ENCODE measurements around the gene DPYD.

Gene DPYD

GRCh38 chr1:97764991-97765390 is 155.8 kb downstream of the DPYD start:
- TF ChIP-seq GATA1 (IDR thresholded peaks at IDR 0.05; ENCODE audit: low read depth, low read length): no peak
- no peak for TF ChIP-seq POLR2A (IDR thresholded peaks at IDR 0.05; ENCODE audit: low read length)
- no peak for DNase-seq

DNA sequence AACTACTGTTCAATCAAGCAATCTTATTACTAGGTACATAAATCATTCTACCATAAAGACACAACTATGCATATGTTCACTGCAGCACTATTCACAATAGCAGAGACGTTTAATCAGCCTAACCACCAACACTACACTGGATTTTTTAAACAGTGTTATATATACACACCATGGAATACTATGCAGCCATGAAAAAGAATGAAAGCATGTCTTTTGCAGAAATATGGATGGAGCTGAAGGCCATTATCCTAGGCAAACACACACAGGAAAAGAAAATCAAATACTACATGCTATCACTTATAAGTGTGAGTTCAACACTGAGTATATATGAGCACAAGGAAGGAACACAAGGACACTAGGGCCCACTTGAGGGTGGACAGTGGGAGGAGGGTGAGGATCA is 159.2 kb downstream of the DPYD start:
- DNase-seq: no peak
- TF ChIP-seq POLR2A (IDR thresholded peaks at IDR 0.05; ENCODE audit: low read length) (no peak), GATA1 (IDR thresholded peaks at IDR 0.05; ENCODE audit: low read depth, low read length) (no peak)

- DNase-seq: no peak
- TF ChIP-seq GATA1 (IDR thresholded peaks at IDR 0.05; ENCODE audit: low read depth, low read length) (no peak), POLR2A (IDR thresholded peaks at IDR 0.05; ENCODE audit: low read length) (no peak)
Measured at GRCh38 chr1:97759078-97759477, 161.8 kb downstream of the DPYD start.

GRCh38 chr1:97758541-97759057 is 162.2 kb downstream of the DPYD start:
- DNase-seq: no peak
- TF ChIP-seq GATA1 (IDR thresholded peaks at IDR 0.05; ENCODE audit: low read depth, low read length) (no peak), POLR2A (IDR thresholded peaks at IDR 0.05; ENCODE audit: low read length) (no peak)

DNA sequence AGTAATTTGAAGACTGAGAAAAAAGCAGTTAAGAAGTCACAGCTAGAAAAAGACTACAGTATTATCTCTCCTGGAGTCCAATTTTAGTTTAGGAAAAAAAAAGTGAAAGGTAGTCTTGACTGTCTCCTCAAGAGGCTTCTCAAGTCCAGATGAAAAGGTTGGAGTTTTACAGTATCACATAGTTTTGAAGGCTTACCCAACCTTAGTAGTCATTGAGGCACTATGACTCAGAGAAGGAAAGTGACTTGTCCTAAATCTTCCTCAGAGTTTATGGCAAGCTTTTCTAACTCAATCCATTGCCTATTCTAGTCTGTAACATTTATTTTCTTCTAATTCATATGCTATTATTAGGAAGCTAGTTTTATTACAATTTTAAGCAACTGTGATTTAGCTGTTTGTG is 174.9 kb downstream of the DPYD start:
- TF ChIP-seq POLR2A (IDR thresholded peaks at IDR 0.05; ENCODE audit: low read length) (no peak), GATA1 (IDR thresholded peaks at IDR 0.05; ENCODE audit: low read depth, low read length) (no peak)
- no peak for DNase-seq

GRCh38 chr1:97744977-97745376 is 175.9 kb downstream of the DPYD start:
- no peak for DNase-seq
- TF ChIP-seq POLR2A (IDR thresholded peaks at IDR 0.05; ENCODE audit: low read length) (no peak), GATA1 (IDR thresholded peaks at IDR 0.05; ENCODE audit: low read depth, low read length) (no peak)

DNA sequence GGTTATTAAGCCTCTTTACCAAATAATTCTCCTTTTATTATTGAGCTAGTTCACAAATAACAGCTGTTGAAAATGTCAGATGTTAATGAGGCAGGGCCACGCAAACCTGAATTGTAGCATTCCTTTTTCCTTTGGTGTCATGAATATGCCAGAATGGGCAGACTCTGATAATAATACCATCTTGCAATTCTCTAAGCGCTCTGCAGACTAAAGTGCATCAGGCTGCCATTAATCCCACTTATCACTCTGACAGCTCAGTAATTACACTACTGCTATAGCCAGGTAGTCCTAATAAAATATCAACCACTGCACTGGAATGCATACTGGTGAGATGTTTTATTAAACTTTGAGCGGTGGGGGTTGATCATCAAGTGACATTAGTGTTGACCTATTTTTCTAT is 177.7 kb downstream of the DPYD start:
- no peak for TF ChIP-seq POLR2A (IDR thresholded peaks at IDR 0.05; ENCODE audit: low read length)
- TF ChIP-seq GATA1 (IDR thresholded peaks at IDR 0.05; ENCODE audit: low read depth, low read length): no peak
- no peak for DNase-seq

GRCh38 chr1:97740891-97741290 is 179.9 kb downstream of the DPYD start:
- TF ChIP-seq GATA1 (IDR thresholded peaks at IDR 0.05; ENCODE audit: low read depth, low read length) (no peak), POLR2A (IDR thresholded peaks at IDR 0.05; ENCODE audit: low read length) (no peak)
- DNase-seq: no peak

DNA sequence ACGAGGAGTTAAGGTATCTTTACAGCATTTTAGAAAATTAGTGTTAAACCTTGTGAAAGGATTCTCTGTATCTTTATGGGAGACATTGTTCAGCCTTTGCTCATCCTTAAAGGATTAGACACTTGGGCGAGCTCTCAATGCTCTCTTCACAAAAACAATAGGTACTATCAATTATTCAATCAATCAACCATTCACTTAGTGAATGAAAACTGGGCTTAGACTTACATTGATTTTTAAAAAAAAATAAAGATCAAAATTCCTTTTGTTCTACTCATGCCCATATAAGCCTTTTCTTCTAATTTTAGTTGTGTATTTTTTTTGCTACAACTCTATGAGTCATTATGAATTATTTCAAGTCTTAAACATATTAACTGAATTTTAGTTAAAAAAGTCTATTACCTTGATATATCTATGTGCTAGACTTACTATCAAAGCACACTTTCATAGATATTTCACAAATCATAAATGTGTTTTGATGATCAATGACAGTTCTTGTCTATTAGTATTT is 181.2 kb downstream of the DPYD start:
- TF ChIP-seq POLR2A (IDR thresholded peaks at IDR 0.05; ENCODE audit: low read length): no peak
- no peak for TF ChIP-seq GATA1 (IDR thresholded peaks at IDR 0.05; ENCODE audit: low read depth, low read length)
- DNase-seq: no peak

DNA sequence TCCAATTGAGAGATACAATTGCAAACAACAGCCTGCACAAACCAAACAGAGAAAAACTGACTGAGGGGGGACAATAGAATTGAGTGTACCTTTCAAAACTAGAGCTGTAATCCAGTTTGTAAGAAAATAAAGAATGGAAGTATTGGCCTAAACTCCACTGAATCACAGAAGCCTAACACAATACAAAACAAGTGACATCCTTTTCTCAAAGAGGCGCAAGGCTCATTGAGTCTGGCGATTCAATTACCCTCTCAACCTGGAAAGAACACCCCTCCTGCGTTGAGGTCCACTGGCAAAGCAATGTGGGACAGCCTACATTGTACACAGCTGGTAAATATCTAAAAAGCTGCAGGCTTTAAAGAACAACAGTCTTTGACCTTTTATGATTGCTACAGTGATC is 182.6 kb downstream of the DPYD start:
- DNase-seq: no peak
- TF ChIP-seq GATA1 (IDR thresholded peaks at IDR 0.05; ENCODE audit: low read depth, low read length) (no peak), POLR2A (IDR thresholded peaks at IDR 0.05; ENCODE audit: low read length) (no peak)

DNA sequence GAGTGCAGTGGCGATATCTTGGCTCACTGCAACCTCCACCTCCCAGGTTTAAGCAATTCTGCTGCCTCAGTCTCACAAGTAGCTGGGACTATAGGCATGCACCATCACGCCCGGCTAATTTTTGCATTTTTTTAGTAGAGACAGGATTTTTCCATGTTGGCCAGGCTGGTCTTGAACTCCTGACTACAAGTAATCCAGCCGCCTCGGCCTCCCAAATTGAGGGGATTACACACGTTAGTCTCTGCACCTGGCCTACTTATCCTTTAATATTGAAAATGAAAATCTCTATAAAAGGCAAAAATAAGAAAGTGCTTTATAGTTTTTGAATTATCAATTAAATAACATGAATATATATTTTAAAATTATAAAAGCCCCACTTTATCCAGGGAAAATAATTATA is 190.6 kb downstream of the DPYD start:
- no peak for TF ChIP-seq POLR2A (IDR thresholded peaks at IDR 0.05; ENCODE audit: low read length)
- TF ChIP-seq GATA1 (IDR thresholded peaks at IDR 0.05; ENCODE audit: low read depth, low read length): no peak
- DNase-seq: no peak

GRCh38 chr1:97728436-97728835 is 192.4 kb downstream of the DPYD start:
- DNase-seq: no peak

DNA sequence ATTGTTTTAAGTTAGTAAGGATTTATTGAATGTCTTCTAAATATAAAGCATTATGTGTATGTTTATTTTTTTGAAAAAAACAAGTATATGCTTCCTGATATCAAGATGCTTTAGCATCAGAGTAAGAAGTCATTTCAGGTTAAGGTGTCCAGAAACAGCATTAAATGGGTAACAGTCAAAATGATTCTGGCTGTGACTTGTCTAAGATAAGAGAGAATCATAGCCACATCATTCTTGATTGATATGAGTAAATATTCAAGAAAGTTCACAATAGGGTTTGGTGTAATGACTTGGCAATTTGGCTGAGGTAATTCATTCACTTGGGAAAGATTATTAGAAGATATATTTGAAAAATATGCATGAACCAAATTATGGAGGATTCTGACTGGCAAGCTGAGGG is 193.8 kb downstream of the DPYD start:
- TF ChIP-seq POLR2A (IDR thresholded peaks at IDR 0.05; ENCODE audit: low read length) (no peak), GATA1 (IDR thresholded peaks at IDR 0.05; ENCODE audit: low read depth, low read length) (no peak)
- DNase-seq: no peak

More at GRCh38 chr1:97728436-97728835, 192.4 kb downstream of the DPYD start:
- no peak for TF ChIP-seq GATA1 (IDR thresholded peaks at IDR 0.05; ENCODE audit: low read depth, low read length)
- TF ChIP-seq POLR2A (IDR thresholded peaks at IDR 0.05; ENCODE audit: low read length): no peak

- TF ChIP-seq GATA1 (IDR thresholded peaks at IDR 0.05; ENCODE audit: low read depth, low read length): no peak
- TF ChIP-seq POLR2A (IDR thresholded peaks at IDR 0.05; ENCODE audit: low read length): no peak
- no peak for DNase-seq
Measured at GRCh38 chr1:97726386-97726785, 194.4 kb downstream of the DPYD start.

DNA sequence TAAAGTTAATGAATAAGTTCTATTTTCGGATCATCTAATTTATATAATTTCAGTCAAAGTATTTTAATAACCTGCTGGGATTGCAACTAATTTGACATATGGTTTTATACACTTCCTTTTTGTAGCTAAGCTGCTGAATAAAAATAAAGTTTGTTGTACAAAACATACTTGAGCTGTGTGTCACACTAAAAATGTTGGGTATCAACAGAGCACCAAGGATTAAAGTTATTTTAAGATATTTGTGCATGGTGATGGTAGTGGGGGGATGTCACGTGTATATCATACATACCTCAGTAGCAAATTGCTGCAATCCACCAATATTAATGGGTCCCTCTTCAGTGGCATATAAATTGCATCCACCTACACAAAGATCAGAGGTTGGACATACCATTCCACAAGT is 199.6 kb downstream of the DPYD start:
- TF ChIP-seq GATA1 (IDR thresholded peaks at IDR 0.05; ENCODE audit: low read depth, low read length): no peak
- TF ChIP-seq POLR2A (IDR thresholded peaks at IDR 0.05; ENCODE audit: low read length): no peak
- no peak for DNase-seq

GRCh38 chr1:97712980-97713379 is 207.9 kb downstream of the DPYD start:
- TF ChIP-seq GATA1 (IDR thresholded peaks at IDR 0.05; ENCODE audit: low read depth, low read length) (no peak), POLR2A (IDR thresholded peaks at IDR 0.05; ENCODE audit: low read length) (no peak)
- DNase-seq: no peak
